Uterus (tissue), 2 donors: ENCODE data around the gene AUTS2.

Experiments
- POLR2A ChIP-seq, 2 donors: fragments of 450-650 bp; IDR thresholded peaks; one replicate each; pipeline ENCODE4 v1.6.1; 2016; ENCODE audit warnings: antibody characterized with exemption in 2 of 2, mild to moderate bottlenecking in 1 of 2, moderate library complexity in 1 of 2
- TF ChIP-seq, protein P1 (sequence below), 4 experiments: fragments of 200-600 bp in 2 of 4; fragments of 450-650 bp in 2 of 4; sonication (generic) in 2 of 4; IDR thresholded peaks; one replicate each; pipeline ENCODE4 v1.5.1; 2016 to 2019; ENCODE audit warnings: antibody characterized with exemption in 4 of 4, mild to moderate bottlenecking in 2 of 4, moderate library complexity in 1 of 4

DNA sequence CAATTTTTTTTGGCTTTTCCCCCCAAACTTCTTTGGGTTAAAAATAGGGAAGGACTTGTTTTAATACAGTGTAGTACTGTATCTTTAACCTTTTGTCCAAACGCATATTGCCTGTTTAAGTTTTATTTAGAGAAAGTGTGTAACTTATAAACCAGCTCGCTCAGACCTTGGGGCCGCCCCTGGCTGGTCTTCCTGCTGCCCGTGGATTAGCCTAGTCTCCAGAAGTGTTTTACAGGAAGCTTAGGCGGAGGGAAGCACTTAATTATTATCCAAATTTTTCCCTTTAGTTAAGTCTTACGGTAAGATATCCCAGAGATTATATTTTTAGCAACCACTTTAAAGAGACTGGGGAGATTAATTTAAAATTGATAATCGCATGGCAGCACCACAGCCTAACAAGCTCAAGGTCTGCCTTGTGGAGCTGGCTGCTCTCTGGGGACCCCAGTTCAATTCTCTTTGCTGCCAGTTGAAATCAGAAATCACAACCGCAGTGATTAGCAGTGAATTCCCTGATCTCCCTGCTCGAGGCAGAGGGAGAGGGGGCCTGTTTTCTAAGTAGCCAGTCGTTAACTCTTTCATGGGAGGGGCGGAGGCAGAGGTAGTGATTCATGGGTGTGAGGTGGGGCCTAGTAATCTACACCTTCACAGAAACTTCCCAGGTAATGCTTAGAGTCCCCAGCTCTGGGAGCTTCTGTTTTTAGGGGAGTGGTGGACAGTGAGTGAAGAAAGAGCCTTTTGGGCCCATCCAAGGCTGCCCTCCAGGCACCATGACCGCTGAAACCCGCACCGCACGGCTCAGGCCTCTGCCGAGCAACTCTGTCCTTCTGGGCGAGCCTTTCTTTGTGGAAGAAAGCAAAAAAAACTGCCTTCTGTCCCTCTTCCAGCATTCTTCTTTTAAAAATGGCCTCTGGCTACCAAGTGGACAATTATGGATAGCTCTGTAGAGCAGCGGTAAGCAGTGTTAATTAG, 984.9 kb downstream of the AUTS2 start:
- TF ChIP-seq, protein P1, sequence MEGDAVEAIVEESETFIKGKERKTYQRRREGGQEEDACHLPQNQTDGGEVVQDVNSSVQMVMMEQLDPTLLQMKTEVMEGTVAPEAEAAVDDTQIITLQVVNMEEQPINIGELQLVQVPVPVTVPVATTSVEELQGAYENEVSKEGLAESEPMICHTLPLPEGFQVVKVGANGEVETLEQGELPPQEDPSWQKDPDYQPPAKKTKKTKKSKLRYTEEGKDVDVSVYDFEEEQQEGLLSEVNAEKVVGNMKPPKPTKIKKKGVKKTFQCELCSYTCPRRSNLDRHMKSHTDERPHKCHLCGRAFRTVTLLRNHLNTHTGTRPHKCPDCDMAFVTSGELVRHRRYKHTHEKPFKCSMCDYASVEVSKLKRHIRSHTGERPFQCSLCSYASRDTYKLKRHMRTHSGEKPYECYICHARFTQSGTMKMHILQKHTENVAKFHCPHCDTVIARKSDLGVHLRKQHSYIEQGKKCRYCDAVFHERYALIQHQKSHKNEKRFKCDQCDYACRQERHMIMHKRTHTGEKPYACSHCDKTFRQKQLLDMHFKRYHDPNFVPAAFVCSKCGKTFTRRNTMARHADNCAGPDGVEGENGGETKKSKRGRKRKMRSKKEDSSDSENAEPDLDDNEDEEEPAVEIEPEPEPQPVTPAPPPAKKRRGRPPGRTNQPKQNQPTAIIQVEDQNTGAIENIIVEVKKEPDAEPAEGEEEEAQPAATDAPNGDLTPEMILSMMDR (IDR thresholded peaks at IDR 0.05), result no peak
- TF ChIP-seq POLR2A (IDR thresholded peaks at IDR 0.05), result no peak
